ENCODE results near the gene GRB10. TPM values are rescaled to one million over a fixed set of nuclear protein-coding genes. Genes with fewer than 3 reads are reported as not detected.
A peak's percentile ranks its signal among the peaks of the same experiment; 100 is the strongest.

The GRB10 gene
- total and polyA plus RNA-seq, 2 of the 8 experiments (the other 6 are each of a cell fraction or from before 2014, with no cell fraction given): 35.7 to 97.0 TPM

GRCh38 chr7:50648076-50648475, 134.6 kb downstream of the GRB10 start:
- Histone ChIP-seq H2BK12ac (ENCODE audit: low read depth, low read length) (no peak overlapping the region), H3K27me3 (replicated peaks in 1 of 4; ENCODE audit: control insufficient read depth in 3 of 4, extremely low read depth in 1 of 4, insufficient read depth in 3 of 4, low read length in 3 of 4) (no peaks in the 10 kb centered on the region), H3K14ac (ENCODE audit: insufficient read length) (no peak overlapping the region), H4K20me1 (replicated peaks in 1 of 2; ENCODE audit: control insufficient read depth in 1 of 2, insufficient read depth in 2 of 2, low read length in 2 of 2) (peaks cover 0 to 4% of the 10 kb centered on the region in 2 experiments), H3K9me3 (ENCODE audit: insufficient read depth in 2 of 2, low read depth in 1 of 2, low read length in 1 of 2) (no peaks in the 10 kb centered on the region), H3K4me2 (ENCODE audit: insufficient read depth in 1 of 2, low read depth in 2 of 2, low read length in 2 of 2) (no peak overlapping the region), H3K23ac (ENCODE audit: insufficient read length) (no peak overlapping the region), H2AK5ac (ENCODE audit: low read depth, low read length) (no peak overlapping the region), H3K23me2 (ENCODE audit: low read depth, low read length) (no peaks in the 10 kb centered on the region), H4K91ac (replicated peaks; ENCODE audit: insufficient read length, low read length) (no peak overlapping the region), H3K56ac (replicated peaks; ENCODE audit: insufficient read length, low read depth, low read length) (no peak overlapping the region), H2BK20ac (ENCODE audit: low read length) (no peak overlapping the region), H3K79me2 (ENCODE audit: control insufficient read depth in 1 of 2, insufficient read depth in 2 of 2, low read length in 2 of 2) (peaks cover 3 to 17% of the 10 kb centered on the region in 2 experiments), H3K4me1 (replicated peaks in 1 of 4; ENCODE audit: control insufficient read depth in 3 of 4, insufficient read depth in 4 of 4, low read length in 3 of 4) (no peaks in the 10 kb centered on the region), H3K79me1 (ENCODE audit: low read depth, low read length) (no peaks in the 10 kb centered on the region; the same call in none of the 2 replicates), H3K9ac (replicated peaks in 1 of 4; ENCODE audit: extremely low read depth in 1 of 4, low read depth in 3 of 4, low read length in 3 of 4) (no peak overlapping the region), H2BK120ac (replicated peaks; ENCODE audit: low read depth, low read length) (no peak overlapping the region), H2BK15ac (ENCODE audit: low read length) (no peak overlapping the region), H3K36me3 (ENCODE audit: control insufficient read depth in 2 of 4, insufficient read depth in 4 of 4, low read length in 3 of 4) (no peaks in the 10 kb centered on the region; a peak in 1 of 8 replicates), H4K8ac (ENCODE audit: extremely low read depth, insufficient read depth, low read length) (no peak overlapping the region), H3K18ac (ENCODE audit: extremely low read depth, low read length) (no peak overlapping the region), H2AFZ (ENCODE audit: low read length) (no peak overlapping the region), H3K27ac (ENCODE audit: low read depth, low read length) (no peak overlapping the region), H4K5ac (ENCODE audit: insufficient read length, low read depth, low read length) (no peak overlapping the region), H3K4ac (replicated peaks; ENCODE audit: insufficient read length, low read depth, low read length) (no peak overlapping the region), H3K4me3 (ENCODE audit: extremely low read depth in 1 of 4, insufficient read depth in 2 of 4, low read depth in 3 of 4, low read length in 4 of 4) (no peak overlapping the region), H2BK5ac (ENCODE audit: low read depth, low read length) (no peak overlapping the region)
- POLR2A ChIA-PET (ENCODE audit: partially characterized antibody): no interaction called here
- FAIRE-seq (no peak), DNase-seq (ENCODE audit: low read depth in 1 of 2, low spot score in 2 of 2) (peak in 1 of 2 experiments; percentile 34)
- WGBS, 2 experiments (ENCODE audit: extremely low coverage in 1 of 2, insufficient coverage in 1 of 2, insufficient read length in 1 of 2, insufficient replicate concordance in 2 of 2, low coverage in 1 of 2, low lambda C conversion rate in 2 of 2, missing lambda C conversion rate in 1 of 2): 87% methylated on average over 11 of the region's 11 CpGs; no CpG with 5 or more reads in 1 of the 2 experiments
- TF ChIP-seq POU5F1 (IDR thresholded peaks at IDR 0.05; ENCODE audit: low read depth, low read length): no peak
- no peak for TF ChIP-seq PHF8 (conservative IDR thresholded peaks at IDR 0.05; ENCODE audit: low read depth, low read length)
- TF ChIP-seq EGR1 (IDR thresholded peaks at IDR 0.05; ENCODE audit: borderline replicate concordance, low read depth, low read length): no peak
- TF ChIP-seq NRF1 (IDR thresholded peaks at IDR 0.05; ENCODE audit: low read depth, low read length): no peak
- CTCF ChIA-PET (ENCODE audit: partially characterized antibody): interaction anchor here (0.6 to 2.9 kb wide), 4 partner anchors 15 to 494 kb away, joined by 3 to 17 read pairs (median 3); no protein-coding TSS in a partner anchor

Measured in H1 (cell line).